Lower leg skin (tissue), 4 donors: ENCODE measurements around the gene SCN8A. TPM values are rescaled to one million over a fixed set of nuclear protein-coding genes. Genes with fewer than 3 reads are reported as not detected.

Experiments used
- DNase-seq, 2 donors: peaks; one replicate each; pipeline ENCODE4 v3.0.0-alpha.2; 2019; ENCODE audit warnings: low spot score in 2 of 2
- H3K4me3 ChIP-seq: fragments of 200-600 bp; sonication (generic); 2 replicates; pipeline ENCODE4 v1.5.1; 2017; ENCODE audit warnings: mild to moderate bottlenecking, low read depth; ENCODE audit not compliant: poor library complexity, severe bottlenecking
- POLR2A ChIP-seq, 2 donors: fragments of 450-650 bp; IDR thresholded peaks; one replicate each; pipeline ENCODE4 v1.6.1; 2016 to 2017; ENCODE audit warnings: antibody characterized with exemption in 2 of 2, mild to moderate bottlenecking in 1 of 2, moderate library complexity in 1 of 2
- WGBS, 2 donors: methylation state at CpG; one replicate each; pipeline ENCODE4 v1.1.5; 2018; 5-methylcytosine and 5-hydroxymethylcytosine counted together
- intact Hi-C: fragments of 100-400 bp; cut with DNase I; formaldehyde crosslinking; loops from one replicate; pipeline ENCODE4 v1.15.0; 2023; ENCODE audit warnings: low total_unique reads
- total RNA-seq, 4 donors: library from RNA; depleted of rRNA; stranded (reverse); fragments of >200 nt; gene quantifications; one replicate each; pipeline ENCODE4 v1.1.0, GENCODE V29; 2016
- TF ChIP-seq, protein P1 (sequence below), 3 donors: fragments of 450-650 bp; IDR thresholded peaks; one replicate each; pipeline ENCODE4 v1.5.1; 2016; ENCODE audit warnings: antibody characterized with exemption in 3 of 3, mild to moderate bottlenecking in 3 of 3, moderate library complexity in 2 of 3

Gene SCN8A
- total RNA-seq, 4 donors from 2014 or later, result 0.42 to 0.80 (median 0.65) TPM

DNA sequence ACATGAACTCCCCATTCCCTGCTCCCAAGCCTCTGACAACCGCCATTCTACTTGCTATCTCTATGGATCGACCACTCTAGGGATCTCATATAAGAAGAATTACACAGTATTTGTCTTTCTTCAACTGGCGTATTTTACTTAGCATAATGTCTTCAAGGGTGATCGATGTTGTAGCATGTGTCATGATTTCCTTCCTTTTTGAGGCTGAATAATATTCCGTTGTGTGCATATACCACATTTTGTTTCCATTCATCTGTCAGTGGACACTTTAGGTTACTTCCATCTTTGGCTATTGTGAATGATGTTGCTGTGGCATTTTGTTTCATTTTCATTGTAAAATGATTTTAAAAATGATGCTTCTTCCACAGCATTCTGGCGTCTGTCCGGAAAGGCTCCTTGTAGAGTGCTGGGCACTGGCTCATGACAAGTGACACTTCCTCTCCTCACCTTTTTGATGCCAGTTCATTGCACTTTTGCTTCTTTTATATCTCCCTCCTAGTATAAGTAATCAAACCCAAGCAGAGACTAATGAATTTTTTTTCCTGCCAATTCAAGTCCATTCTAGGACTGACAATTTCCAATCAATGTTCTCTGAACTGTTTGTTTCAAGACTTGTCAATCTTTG is 39.3 kb downstream of the SCN8A start:
- no peak overlapping the region for H3K4me3 ChIP-seq
- 87 to 89% methylated on average over 7 of the region's 7 CpGs for WGBS, 2 donors
- DNase-seq, result no peak
- intact Hi-C loops, result no loop called here
- no peak for TF ChIP-seq POLR2A (IDR thresholded peaks at IDR 0.05)

DNA sequence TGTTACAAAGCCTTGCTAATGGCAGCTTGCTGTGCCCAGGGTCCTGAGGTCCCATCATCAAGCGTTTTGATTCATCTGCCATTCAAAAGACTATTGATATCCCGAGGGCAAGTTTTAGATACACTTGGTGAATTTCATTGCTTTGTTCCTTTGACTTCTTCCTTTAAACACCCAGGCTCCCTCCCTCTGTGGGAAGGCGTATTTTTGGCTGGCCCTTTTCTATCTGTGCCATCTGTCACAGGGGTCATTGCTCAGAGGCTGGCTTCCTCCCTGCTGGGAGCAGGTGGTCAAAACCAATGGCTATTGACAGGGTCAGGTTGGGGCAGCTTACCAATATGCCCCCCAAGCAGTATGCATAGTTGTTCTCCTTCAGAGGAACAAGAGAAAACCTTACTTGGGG is 40.0 kb downstream of the SCN8A start:
- TF ChIP-seq POLR2A (IDR thresholded peaks at IDR 0.05), result no peak
- TF ChIP-seq, protein P1, sequence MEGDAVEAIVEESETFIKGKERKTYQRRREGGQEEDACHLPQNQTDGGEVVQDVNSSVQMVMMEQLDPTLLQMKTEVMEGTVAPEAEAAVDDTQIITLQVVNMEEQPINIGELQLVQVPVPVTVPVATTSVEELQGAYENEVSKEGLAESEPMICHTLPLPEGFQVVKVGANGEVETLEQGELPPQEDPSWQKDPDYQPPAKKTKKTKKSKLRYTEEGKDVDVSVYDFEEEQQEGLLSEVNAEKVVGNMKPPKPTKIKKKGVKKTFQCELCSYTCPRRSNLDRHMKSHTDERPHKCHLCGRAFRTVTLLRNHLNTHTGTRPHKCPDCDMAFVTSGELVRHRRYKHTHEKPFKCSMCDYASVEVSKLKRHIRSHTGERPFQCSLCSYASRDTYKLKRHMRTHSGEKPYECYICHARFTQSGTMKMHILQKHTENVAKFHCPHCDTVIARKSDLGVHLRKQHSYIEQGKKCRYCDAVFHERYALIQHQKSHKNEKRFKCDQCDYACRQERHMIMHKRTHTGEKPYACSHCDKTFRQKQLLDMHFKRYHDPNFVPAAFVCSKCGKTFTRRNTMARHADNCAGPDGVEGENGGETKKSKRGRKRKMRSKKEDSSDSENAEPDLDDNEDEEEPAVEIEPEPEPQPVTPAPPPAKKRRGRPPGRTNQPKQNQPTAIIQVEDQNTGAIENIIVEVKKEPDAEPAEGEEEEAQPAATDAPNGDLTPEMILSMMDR (IDR thresholded peaks at IDR 0.05), result no peak
- intact Hi-C loops, result no loop called here
- DNase-seq, result no peak
- H3K4me3 ChIP-seq, result no peak overlapping the region
- 83% methylated on average over 3 of the region's 3 CpGs for WGBS, 2 donors

GRCh38 chr12:51631591-51631990 is 40.6 kb downstream of the SCN8A start:
- DNase-seq, result no peak
- 64 to 67% methylated on average over 1 of the region's 1 CpG for WGBS, 2 donors
- intact Hi-C loops, result no loop called here

DNA sequence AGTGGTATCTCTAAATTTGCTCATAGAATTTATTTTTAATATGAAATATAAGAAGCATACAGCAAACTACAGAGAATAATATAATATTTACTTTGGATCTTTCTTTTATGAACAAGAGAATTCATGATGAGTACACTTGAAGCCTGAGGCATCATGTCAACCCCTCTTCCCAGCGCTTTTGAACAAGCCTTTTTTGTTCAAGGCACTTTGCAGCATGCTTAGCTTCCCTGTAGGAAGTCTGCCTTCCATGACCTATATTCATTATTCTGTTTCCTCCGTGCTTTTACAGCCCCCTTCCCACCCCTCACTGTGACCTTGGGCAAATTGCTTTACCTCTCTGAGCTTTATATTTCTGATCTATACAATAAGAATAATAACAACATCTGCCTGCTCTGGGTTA is 41.6 kb downstream of the SCN8A start:
- 24 to 39% methylated on average over 2 of the region's 2 CpGs for WGBS, 2 donors
- intact Hi-C loops, result no loop called here
- no peak for DNase-seq
- TF ChIP-seq, protein P1 (IDR thresholded peaks at IDR 0.05), result no peak
- TF ChIP-seq POLR2A (IDR thresholded peaks at IDR 0.05), result no peak
- H3K4me3 ChIP-seq, result no peak overlapping the region

More at GRCh38 chr12:51631591-51631990, 40.6 kb downstream of the SCN8A start:
- H3K4me3 ChIP-seq, result no peak overlapping the region
- TF ChIP-seq, protein P1 (IDR thresholded peaks at IDR 0.05), result no peak
- TF ChIP-seq POLR2A (IDR thresholded peaks at IDR 0.05), result no peak

DNA sequence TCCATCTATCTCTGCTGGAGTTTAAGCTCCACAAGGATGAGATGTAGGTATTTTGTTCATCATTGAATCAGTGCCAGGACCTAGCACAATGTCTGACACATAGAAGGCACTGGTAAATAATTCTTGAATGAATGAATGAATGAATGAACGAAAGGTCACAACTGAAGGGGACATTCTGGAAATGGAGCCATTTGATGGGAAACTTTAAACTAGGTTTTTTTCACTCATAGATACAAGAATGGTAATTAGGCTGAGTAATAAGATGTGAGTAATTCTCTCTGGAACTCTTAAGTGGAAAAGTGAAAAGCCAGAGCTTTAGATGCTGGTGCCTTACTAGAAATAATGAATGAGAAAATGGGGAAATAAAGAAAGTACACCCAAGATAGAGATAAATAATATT is 44.3 kb downstream of the SCN8A start:
- intact Hi-C loops, result no loop called here
- TF ChIP-seq, protein P1 (IDR thresholded peaks at IDR 0.05), result no peak
- TF ChIP-seq POLR2A (IDR thresholded peaks at IDR 0.05), result no peak
- H3K4me3 ChIP-seq, result no peak overlapping the region
- DNase-seq, result no peak
- 87 to 91% methylated on average over 1 of the region's 1 CpG for WGBS, 2 donors

DNA sequence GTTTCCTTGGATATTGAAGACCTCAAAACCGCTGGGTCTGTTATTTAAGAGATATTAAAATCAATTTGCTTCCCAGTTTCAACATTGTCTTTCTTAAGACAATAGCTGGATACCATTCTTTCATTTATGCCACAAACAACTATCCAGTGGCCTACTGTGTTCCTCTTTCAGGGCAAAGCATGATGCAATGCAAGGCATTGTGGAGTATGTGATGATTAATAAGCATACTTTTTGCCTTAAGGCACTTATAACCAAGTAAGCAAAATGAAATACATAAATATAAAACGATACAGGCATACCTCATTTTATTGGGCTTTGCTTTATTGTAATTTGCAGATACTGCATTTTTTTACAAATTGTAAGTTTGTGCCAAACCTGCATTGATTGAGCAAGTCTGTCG is 45.5 kb downstream of the SCN8A start:
- no peak for DNase-seq
- H3K4me3 ChIP-seq, result no peak overlapping the region
- TF ChIP-seq, protein P1 (IDR thresholded peaks at IDR 0.05), result no peak
- no peak for TF ChIP-seq POLR2A (IDR thresholded peaks at IDR 0.05)
- intact Hi-C loops, result no loop called here
- 54 to 66% methylated on average over 3 of the region's 3 CpGs for WGBS, 2 donors
